Retinal pigment epithelial cell (primary cell): ENCODE data around the gene NEDD9.

Source experiments
- DNase-seq: peaks from one replicate; pipeline ENCODE4 v3.0.0-alpha.2; 2010; ENCODE audit warnings: low read depth
- H3K4me3 ChIP-seq: 2 replicates; pipeline ENCODE4 v1.5.1; 2011; ENCODE audit warnings: mild to moderate bottlenecking, low read length, control low read depth, moderate library complexity
- CTCF ChIP-seq: conservative IDR thresholded peaks from 2 replicates; pipeline ENCODE4 v1.5.1; 2011; ENCODE audit warnings: low read depth, low read length, control low read depth, inconsistent platforms

Gene NEDD9

GRCh38 chr6:11276228-11276627 is 43.8 kb upstream of the NEDD9 start:
- no peak for DNase-seq
- no peak for TF ChIP-seq CTCF
- H3K4me3 ChIP-seq, result no peak overlapping the region

- H3K4me3 ChIP-seq, result no peak overlapping the region
- no peak for TF ChIP-seq CTCF
- no peak for DNase-seq
Observed at GRCh38 chr6:11275598-11275997, 43.1 kb upstream of the NEDD9 start.

- DNase-seq, result no peak
- TF ChIP-seq CTCF, result no peak
Observed at GRCh38 chr6:11273406-11274065, 41.1 kb upstream of the NEDD9 start.

GRCh38 chr6:11272491-11273192 is 40.2 kb upstream of the NEDD9 start:
- H3K4me3 ChIP-seq, result no peak overlapping the region
- DNase-seq, result no peak
- TF ChIP-seq CTCF, result no peak

More at GRCh38 chr6:11273406-11274065, 41.1 kb upstream of the NEDD9 start:
- no peak overlapping the region for H3K4me3 ChIP-seq

- H3K4me3 ChIP-seq, result no peak overlapping the region
- no peak for TF ChIP-seq CTCF
- DNase-seq, result no peak
Observed at GRCh38 chr6:11271228-11272020, 39.0 kb upstream of the NEDD9 start.

GRCh38 chr6:11270030-11271027 is 37.9 kb upstream of the NEDD9 start:
- H3K4me3 ChIP-seq, result no peak overlapping the region
- no peak for DNase-seq
- no peak for TF ChIP-seq CTCF
